Activated CD4-positive, alpha-beta T cell treated with anti-CD3 and anti-CD28 coated beads for 24 hours (primary cell): ENCODE measurements around the gene ZNG1F.
"Not testable (repeated sequence)": the region's sequence is repeated elsewhere in the genome, so short reads cannot be mapped to it uniquely, and the experiment has no call there.

ENCODE experiments used
- DNase-seq, 2 donors: peaks; one replicate each; pipeline ENCODE4 v3.0.0-alpha.2; 2020; ENCODE audit warnings: low read depth in 2 of 2

The ZNG1F gene

GRCh38 chr9:41086215-41086614 lies 102.9 kb downstream of the ZNG1F start:
- DNase-seq = not testable (repeated sequence)

- DNase-seq = not testable (repeated sequence)
Observed at GRCh38 chr9:41082358-41082757, 106.8 kb downstream of the ZNG1F start.
